MG63 (cell line): ENCODE measurements around the gene RBKS. TPM values are rescaled to one million over a fixed set of nuclear protein-coding genes. Genes with fewer than 3 reads are reported as not detected.
"Not testable (repeated sequence)": the region's sequence is repeated elsewhere in the genome, so short reads cannot be mapped to it uniquely, and the experiment has no call there.

Source experiments
- DNase-seq: peaks from one replicate; pipeline ENCODE4 v3.0.0-alpha.2; 2020
- H3K27me3 ChIP-seq: fragments of 250-450 bp; sonication (Bioruptor Pico); 2 replicates; pipeline ENCODE4 v1.5.1; 2020; ENCODE audit warnings: mild to moderate bottlenecking, moderate library complexity
- H3K36me3 ChIP-seq: fragments of 250-450 bp; sonication (Bioruptor Pico); 2 replicates; pipeline ENCODE4 v1.5.1; 2020; ENCODE audit warnings: mild to moderate bottlenecking, moderate library complexity
- H3K4me3 ChIP-seq: fragments of 250-450 bp; sonication (Bioruptor Pico); 2 replicates; pipeline ENCODE4 v1.5.1; 2020; ENCODE audit warnings: mild to moderate bottlenecking, moderate library complexity
- H3K9me3 ChIP-seq: fragments of 250-450 bp; sonication (Bioruptor Pico); 2 replicates; pipeline ENCODE4 v1.5.1; 2020; ENCODE audit warnings: mild to moderate bottlenecking, moderate library complexity
- total RNA-seq: library from RNA; depleted of rRNA; stranded (reverse); fragments of >200 nt; shearing (Covaris generic); gene quantifications from 2 replicates; pipeline ENCODE4 v1.2.3, GENCODE V29; 2014; ENCODE audit warnings: low replicate concordance

The RBKS gene
- total RNA-seq, 1 experiment from 2014 or later = 4.6 TPM

GRCh38 chr2:27776097-27776496 lies 114.1 kb downstream of the RBKS start:
- Histone ChIP-seq H3K27me3 (no peaks in the 10 kb centered on the region), H3K9me3 (no peaks in the 10 kb centered on the region; the same call in 1 of the 2 replicates), H3K4me3 (no peak overlapping the region), H3K36me3 (peaks cover 75% of the 10 kb centered on the region)
- peak; percentile 80 for DNase-seq

- H3K4me3 ChIP-seq = peak overlapping the region; percentile 78
- no peaks in the 10 kb centered on the region for H3K27me3 ChIP-seq
- H3K9me3 ChIP-seq = no peaks in the 10 kb centered on the region; the same call in 1 of the 2 replicates
- peaks cover 59% of the 10 kb centered on the region for H3K36me3 ChIP-seq
- DNase-seq = no peak
Measured at GRCh38 chr2:27773959-27774358, 116.2 kb downstream of the RBKS start.

- Histone ChIP-seq H3K36me3 (peaks cover 47% of the 10 kb centered on the region), H3K27me3 (no peaks in the 10 kb centered on the region)
- no peak for DNase-seq
Measured at GRCh38 chr2:27772804-27773203, 117.4 kb downstream of the RBKS start.

GRCh38 chr2:27771548-27772335 lies 118.4 kb downstream of the RBKS start, which contains the start of gene MRPL33:
TSS of gene MRPL33 (plus strand) at chr2:27771719. CDS start at chr2:27771778, 59 bp downstream.
- Histone ChIP-seq H3K4me3 (peak within 1 kb of the TSS; percentile 78), H3K9me3 (no peaks in the 10 kb centered on the region; the same call in 1 of the 2 replicates), H3K36me3 (peaks cover 37% of the 10 kb centered on the region), H3K27me3 (no peaks in the 10 kb centered on the region)
- DNase-seq = peak; percentile 95

More at GRCh38 chr2:27772804-27773203, 117.4 kb downstream of the RBKS start:
- no peaks in the 10 kb centered on the region; the same call in 1 of the 2 replicates for H3K9me3 ChIP-seq
- peak overlapping the region; percentile 78 for H3K4me3 ChIP-seq

GRCh38 chr2:27771202-27771547 lies 119.0 kb downstream of the RBKS start:
- H3K36me3 ChIP-seq = peaks cover 31% of the 10 kb centered on the region
- H3K27me3 ChIP-seq = no peaks in the 10 kb centered on the region
- no peak for DNase-seq
- H3K4me3 ChIP-seq = peak overlapping the region; percentile 78
- H3K9me3 ChIP-seq = no peaks in the 10 kb centered on the region; the same call in 1 of the 2 replicates

- H3K36me3 ChIP-seq = no peaks in the 10 kb centered on the region
Measured at GRCh38 chr2:27766287-27766661, 123.9 kb downstream of the RBKS start.

GRCh38 chr2:27765621-27766286 lies 124.4 kb downstream of the RBKS start:
- Histone ChIP-seq H3K27me3 (no peaks in the 10 kb centered on the region), H3K4me3 (no peak overlapping the region), H3K9me3 (no peaks in the 10 kb centered on the region), H3K36me3 (no peaks in the 10 kb centered on the region)
- no peak for DNase-seq

More at GRCh38 chr2:27766287-27766661, 123.9 kb downstream of the RBKS start:
- Histone ChIP-seq H3K27me3 (no peaks in the 10 kb centered on the region), H3K4me3 (no peak overlapping the region), H3K9me3 (no peaks in the 10 kb centered on the region)
- DNase-seq = no peak

- H3K27me3 ChIP-seq, H3K4me3 ChIP-seq, H3K9me3 ChIP-seq, DNase-seq, H3K36me3 ChIP-seq: not testable (repeated sequence)
Measured at GRCh38 chr2:27764526-27764925, 125.7 kb downstream of the RBKS start.

- no peak overlapping the region for H3K4me3 ChIP-seq
- H3K9me3 ChIP-seq = no peaks in the 10 kb centered on the region
- no peak for DNase-seq
- no peaks in the 10 kb centered on the region for H3K27me3 ChIP-seq
- H3K36me3 ChIP-seq = no peaks in the 10 kb centered on the region
Measured at GRCh38 chr2:27763907-27764267, 126.3 kb downstream of the RBKS start.

GRCh38 chr2:27762951-27763906 lies 127.0 kb downstream of the RBKS start:
- Histone ChIP-seq H3K36me3 (no peaks in the 10 kb centered on the region), H3K4me3 (no peak overlapping the region), H3K9me3 (no peaks in the 10 kb centered on the region), H3K27me3 (no peaks in the 10 kb centered on the region)
- no peak for DNase-seq

GRCh38 chr2:27756544-27757498 lies 133.4 kb downstream of the RBKS start:
- Histone ChIP-seq H3K4me3 (no peak overlapping the region), H3K27me3 (no peaks in the 10 kb centered on the region), H3K36me3 (no peaks in the 10 kb centered on the region), H3K9me3 (no peaks in the 10 kb centered on the region)
- DNase-seq = no peak

GRCh38 chr2:27756091-27756490 lies 134.1 kb downstream of the RBKS start:
- H3K4me3 ChIP-seq = no peak overlapping the region
- H3K36me3 ChIP-seq = no peaks in the 10 kb centered on the region
- no peaks in the 10 kb centered on the region for H3K9me3 ChIP-seq
- DNase-seq = no peak
- no peaks in the 10 kb centered on the region for H3K27me3 ChIP-seq

GRCh38 chr2:27754831-27755230 lies 135.4 kb downstream of the RBKS start:
- DNase-seq = no peak
- H3K27me3 ChIP-seq = no peaks in the 10 kb centered on the region

GRCh38 chr2:27754138-27754588 lies 136.0 kb downstream of the RBKS start:
- Histone ChIP-seq H3K27me3 (no peaks in the 10 kb centered on the region), H3K4me3 (no peak overlapping the region), H3K36me3 (no peaks in the 10 kb centered on the region), H3K9me3 (peaks cover 4% of the 10 kb centered on the region; the same call in 1 of the 2 replicates)
- DNase-seq = peak; percentile 76

More at GRCh38 chr2:27754831-27755230, 135.4 kb downstream of the RBKS start:
- Histone ChIP-seq H3K9me3 (no peaks in the 10 kb centered on the region), H3K4me3 (no peak overlapping the region), H3K36me3 (no peaks in the 10 kb centered on the region)

- no peak for DNase-seq
- H3K4me3 ChIP-seq = no peak overlapping the region
- no peaks in the 10 kb centered on the region for H3K36me3 ChIP-seq
- no peaks in the 10 kb centered on the region for H3K27me3 ChIP-seq
- H3K9me3 ChIP-seq = peaks cover 4% of the 10 kb centered on the region; the same call in 1 of the 2 replicates
Measured at GRCh38 chr2:27752551-27753237, 137.5 kb downstream of the RBKS start.
